GM21576 (cell line): ENCODE results near the gene TUBB3.
"Not testable (repeated sequence)": the region's sequence is repeated elsewhere in the genome, so short reads cannot be mapped to it uniquely, and the experiment has no call there.

Experiments
- ATAC-seq: cut with Tn5 transposase; IDR thresholded peaks from one replicate; pipeline ENCODE4 v1.9.1; 2021; ENCODE audit warnings: mild to moderate bottlenecking, moderate library complexity; ENCODE audit not compliant: unreplicated experiment

TUBB3 gene

DNA sequence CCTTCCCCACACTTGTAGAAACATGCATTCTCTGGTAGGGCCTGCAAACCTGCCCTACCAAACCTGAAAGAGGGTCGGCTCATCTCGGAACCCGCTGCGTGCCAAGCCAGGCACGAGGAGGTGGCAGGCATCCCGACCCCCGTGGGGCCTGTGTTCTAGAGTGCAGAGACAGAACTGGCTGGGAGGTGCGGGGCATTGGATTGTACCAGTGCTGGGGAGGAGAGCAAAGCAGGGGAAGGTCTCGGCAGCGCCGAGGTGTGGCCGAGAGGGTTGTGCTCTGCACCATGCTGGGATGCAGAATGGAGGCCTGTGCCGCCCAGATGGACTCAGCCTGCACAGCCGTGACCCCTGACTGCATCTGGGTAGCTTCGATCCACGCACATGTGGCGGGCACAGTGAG is 22.3 kb upstream of the TUBB3 start:
- ATAC-seq = no peak

DNA sequence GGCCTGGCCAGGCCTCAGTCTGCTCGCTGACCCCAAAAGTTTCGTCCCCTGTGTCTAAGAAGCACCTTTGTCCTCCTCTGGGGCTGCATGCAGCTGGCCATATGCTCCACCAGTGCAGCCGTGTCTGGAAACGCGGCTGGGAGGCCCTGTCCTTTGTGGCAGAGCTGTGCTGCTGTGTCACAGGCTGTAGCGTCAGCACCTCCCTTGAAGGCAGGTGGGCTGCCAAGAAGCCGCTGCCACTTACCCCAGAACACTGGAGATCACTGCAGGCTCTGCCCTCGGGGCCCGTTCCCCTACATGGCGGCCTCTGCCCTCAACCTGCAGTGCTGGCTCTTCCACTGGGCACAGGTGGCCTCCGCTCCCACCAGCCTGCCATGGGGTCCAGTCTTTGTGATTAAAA is 20.2 kb upstream of the TUBB3 start:
- ATAC-seq = no peak

DNA sequence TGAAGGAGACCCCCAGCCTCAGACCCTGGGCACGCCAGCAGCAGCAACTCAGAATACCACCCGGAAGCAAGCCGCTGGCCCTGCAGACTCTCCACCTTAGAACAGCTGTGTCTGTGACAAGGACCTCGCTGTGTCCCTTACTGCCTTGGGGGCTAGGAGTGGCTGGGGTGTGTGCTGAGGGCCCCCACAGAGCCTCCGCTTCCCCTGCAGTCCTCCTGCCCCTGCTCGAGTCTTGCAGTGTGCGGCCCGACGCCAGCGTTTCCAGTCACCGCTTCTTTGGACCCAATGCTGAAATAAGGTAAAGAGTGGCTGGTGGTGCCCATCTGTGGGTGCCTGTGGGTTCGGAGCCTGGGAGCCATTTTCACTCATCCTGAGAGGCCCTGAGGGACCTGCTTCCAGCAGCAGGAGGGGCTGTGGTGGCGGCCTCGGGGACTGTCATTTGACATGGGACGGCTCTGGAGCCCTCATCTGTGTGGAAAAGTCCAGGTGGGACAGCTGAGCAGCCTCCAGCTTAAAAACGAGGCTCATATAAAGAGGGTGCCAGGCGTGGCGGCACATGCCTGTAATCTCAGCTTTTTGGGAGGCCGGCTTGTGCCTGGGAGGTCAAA is 19.1 kb upstream of the TUBB3 start:
- no peak for ATAC-seq

DNA sequence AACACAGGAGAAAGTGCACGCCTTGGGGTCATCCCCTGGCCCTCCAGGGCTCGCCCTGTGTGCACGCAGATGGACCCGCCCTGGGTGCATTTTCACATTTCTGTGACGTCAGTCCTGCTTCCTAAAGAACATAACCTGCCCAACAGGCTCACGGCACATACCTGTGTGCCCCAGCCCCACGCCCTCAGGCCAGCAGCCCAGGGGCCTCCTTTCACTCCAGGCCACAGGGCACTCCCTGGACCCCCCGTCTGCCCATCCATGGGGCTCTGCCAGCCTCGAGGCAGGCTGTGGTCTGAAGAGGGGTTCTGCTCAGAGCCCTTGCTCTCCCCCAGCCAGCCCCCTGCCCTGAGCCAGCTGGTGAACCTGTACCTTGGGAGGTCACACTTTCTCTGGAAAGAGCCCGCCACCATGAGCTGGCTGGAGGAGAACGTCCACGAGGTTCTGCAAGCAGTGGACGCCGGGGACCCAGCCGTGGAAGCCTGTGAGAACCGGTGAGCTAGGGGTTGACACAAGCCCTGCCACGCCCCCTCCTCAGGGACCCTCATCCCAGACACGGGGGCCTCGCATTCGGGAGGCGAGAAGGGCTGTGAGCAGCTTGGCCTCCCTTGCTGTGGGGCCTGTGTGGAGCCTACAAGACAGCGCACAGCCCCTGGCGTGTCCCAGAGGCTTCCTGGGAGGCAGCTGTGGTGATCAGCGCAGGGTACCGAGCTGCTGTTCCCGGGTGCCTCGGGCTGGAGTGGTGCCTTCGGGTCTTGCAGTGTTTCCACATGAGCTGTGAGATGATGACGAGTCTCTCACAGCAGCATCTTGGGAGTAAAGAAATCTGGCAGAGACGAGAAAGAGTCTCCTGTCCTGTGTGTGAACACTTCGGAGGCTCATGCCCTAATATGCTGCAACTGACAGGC is 18.3 kb upstream of the TUBB3 start:
- ATAC-seq = no peak

DNA sequence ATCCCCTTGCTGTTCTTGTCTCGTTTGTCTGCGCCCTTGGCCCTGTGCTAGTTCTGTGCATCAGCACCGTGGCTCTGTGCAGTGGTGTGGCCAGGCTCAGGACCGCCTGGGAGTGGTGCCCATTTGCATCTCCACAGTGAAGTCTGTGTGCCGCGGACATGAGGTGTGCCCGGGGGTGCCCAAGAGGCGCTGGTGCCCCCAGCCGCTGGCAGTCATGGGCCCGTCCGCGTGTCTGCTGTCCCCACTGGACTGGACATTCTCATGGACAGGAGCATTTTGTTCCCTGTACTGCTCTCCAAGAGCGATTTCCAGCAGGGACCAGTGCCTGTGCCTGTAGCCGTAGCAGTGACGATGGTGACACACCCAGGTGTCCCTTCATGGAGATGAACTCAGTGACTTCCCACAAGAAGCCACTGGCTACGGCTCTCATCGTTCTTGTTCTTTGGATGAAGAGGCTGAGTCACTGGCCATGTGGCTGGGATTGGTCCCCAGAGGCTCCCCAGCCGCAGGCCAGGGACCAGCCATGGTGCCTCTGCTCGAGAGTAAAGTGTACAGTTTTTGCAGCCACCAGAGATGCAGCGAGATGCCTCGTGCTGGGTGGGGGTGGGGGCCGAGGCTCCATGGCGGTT is 17.5 kb upstream of the TUBB3 start:
- no peak for ATAC-seq

DNA sequence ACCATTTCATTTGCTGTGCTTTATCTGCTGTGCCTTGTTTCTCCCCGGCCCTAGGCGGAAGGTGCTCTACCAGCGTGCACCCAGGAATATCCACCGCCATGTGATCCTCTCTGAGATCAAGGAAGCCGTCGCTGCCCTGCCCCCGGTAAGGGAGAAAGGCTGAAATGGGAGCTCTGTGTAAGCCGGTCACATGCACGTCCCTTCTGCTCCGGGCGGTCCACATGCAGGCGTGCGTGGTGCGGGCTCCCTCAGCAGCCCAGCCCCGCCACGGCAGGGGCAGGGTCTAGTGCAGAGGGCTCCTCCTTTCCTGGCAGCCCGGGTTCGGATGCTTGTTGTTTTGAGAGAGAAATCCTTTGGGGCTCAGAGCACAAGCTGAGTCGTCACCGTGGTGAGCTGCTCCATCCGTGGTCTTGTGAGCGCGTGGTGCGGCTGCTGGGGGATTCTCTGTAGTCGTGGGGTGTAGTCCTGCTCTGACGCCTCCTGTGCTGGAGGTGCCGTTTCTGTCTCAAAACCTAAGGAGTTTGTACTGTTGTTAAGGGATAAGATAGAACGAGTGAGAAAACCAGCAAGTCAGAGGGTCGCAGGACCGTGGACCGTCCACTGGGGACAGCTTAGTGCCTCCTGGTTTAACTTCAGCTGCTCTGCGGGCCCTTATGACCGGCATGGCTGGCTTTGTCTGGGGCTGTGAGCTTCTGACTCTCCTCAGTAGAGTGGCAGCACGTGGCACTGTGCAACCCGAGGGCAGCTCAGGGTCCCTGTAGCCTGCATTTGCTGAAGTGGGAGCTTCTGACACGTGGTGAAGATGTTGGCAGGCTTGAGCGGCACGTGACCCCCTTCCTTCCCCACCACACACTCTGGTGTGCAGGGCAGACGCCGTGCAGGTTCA is 16.8 kb upstream of the TUBB3 start:
- ATAC-seq = no peak

DNA sequence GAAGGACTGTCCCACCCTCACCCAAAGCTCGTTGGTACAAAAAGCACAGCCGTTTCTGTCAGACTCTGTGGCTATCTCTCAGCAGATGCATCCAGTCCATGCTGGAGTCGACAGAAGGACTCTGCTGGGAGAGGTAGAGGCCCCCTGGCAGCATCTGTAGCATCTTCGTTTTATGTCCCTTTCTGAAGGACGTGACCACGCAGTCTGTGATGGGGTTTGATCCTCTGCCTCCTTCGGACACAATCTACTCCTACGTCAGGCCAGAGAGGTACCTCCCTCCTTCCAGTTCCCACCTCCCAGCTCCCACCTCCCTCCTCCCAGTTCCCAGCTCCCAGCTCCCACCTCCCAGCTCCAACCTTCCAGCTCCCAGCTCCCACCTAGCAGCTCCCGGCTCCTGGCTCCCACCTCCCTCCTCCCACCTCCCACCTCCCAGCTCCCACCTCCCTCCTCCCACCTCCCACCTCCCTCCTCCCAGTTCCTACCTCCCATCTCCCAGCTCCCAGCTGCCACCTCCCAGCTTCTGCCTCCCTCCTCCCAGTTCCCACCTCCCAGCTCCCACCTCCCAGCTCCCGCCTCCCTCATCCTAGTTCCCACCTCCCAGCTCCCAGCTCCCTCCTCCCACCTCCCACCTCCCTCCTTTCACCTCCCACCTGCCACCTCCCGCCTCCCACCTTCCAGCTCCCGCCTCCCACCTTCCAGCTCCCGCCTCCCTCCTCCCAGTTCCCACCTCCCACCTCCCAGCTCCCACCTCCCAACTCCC is 15.9 kb upstream of the TUBB3 start:
- ATAC-seq = no peak

DNA sequence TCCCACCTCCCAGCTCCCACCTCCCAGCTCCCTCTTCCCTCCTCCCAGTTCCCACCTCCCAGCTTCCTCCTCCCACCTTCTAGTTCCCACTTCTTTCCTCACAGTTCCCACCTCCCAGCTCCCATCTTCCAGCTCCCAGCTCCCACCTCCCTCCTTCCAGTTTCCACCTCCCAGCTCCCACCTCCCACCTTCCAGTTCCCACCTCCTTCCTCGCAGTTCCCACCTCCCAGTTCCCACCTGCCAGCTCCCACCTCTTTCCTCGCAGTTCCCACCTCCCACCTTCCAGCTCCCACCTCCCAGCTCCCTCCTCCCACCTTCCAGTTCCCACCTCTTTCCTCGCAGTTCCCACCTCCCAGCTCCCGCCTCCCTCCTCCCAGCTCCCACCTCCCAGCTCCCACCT is 14.9 kb upstream of the TUBB3 start:
- no peak for ATAC-seq

DNA sequence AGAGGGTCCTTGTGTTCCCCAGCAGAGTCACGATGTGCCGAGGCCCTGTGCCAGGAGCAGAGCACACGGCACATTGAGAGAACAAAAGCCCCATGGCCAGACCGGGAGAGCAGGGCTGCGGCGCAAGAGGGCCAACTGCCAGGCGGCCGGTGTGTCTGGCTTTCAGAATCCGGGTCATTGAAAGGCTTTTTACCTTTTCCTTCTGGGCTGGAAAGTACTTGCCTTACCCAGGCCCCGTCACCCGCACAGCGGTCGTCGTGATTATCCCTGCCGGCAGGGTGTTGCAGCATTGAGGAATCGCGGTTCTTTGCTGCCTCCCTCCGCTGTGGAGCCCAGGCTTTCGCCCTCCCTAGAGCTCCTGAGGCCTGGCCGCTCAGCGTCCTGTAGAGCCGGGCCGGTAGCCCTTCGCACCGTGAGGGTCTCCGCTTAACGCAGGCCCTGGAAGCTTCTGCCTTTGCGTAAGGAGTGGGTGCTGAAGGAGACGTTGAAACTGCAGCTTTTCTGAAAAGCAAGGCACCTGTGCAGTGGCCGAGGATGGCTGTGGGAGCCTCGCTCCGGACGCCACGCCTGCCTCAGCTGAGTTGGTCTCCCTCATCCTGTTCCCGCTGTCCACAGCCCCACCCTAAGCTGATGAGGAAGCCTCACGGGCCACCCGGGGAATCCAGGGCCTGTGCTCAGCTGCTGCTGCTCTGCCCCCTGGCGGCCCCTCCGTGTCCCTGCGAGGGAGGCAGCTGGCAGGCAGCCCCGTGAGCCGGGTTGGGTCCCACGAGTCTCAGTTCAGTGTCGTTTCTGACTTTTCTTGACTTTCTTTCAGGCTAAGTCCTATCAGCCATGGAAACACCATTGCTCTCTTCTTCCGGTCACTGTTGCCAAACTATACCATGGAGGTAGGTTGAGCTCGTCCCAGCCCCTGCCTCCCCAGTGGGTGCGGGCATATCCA is 13.1 kb upstream of the TUBB3 start:
- no peak for ATAC-seq

DNA sequence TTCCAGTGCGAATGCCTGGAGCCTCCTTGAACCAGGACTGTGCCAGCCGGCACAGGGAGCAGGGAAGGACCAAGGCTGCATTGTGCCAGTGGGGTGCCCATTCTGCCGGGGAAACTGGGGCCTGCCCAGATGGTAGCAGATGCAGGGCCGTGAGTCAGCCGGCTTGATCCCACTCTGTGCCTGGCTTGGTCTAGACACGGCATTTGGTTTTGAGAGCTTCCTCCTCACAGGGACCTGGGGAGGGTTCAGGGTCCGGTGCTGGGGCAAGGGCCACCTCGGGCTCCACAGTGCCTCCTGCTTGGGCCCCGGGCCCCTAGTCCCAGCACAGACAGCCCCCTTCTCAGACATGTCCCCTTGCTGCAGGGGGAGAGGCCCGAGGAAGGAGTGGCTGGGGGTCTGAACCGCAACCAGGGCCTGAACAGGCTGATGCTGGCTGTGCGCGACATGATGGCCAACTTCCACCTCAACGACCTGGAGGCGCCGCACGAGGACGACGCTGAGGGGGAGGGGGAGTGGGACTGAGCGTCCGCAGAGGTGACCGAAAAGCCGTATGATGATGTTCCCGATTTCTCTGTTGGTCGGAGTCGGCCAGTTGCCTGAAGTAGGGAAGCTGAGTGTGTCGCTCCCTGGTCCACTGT is 12.3 kb upstream of the TUBB3 start:
- no peak for ATAC-seq

DNA sequence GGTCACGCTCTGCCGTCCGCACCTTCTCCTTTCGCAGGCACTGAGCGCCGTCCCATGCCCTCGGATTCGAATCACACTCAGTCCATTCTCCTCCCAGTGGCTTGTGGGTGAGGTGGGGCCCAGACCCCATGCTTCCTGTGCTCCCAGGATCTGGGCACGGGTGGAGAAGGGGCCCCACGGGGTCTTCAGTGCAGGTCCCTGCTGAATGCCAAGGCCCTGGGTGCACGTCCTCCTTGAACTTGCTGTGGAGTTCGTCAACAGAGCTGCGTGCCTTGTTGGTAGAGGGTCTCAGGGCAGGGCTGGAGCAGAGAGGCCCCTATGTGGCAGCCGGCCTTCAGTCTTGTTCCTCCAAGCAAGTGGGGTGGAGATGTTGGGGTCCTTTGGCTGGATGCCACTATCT is 11.8 kb upstream of the TUBB3 start:
- ATAC-seq = no peak

DNA sequence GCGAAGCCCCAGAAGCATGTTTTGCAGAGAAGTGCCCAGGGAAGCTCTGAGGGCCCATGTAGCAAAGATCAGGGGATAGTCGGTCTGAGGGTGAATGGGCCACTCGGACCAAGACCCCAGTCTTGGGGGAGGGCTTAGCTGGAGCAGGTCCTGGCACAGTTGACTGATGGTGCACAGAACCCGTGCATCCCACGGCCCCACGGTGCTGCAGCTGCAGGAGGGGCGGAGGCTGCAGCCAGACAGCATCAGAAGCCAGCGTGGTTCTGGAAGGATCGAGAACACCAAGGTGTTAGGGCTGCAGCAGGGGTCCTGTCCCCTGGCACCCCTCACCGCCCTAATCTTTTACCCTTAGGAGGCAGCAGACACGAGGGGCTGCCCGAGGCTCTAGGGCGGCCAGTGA is 11.0 kb upstream of the TUBB3 start:
- no peak for ATAC-seq

DNA sequence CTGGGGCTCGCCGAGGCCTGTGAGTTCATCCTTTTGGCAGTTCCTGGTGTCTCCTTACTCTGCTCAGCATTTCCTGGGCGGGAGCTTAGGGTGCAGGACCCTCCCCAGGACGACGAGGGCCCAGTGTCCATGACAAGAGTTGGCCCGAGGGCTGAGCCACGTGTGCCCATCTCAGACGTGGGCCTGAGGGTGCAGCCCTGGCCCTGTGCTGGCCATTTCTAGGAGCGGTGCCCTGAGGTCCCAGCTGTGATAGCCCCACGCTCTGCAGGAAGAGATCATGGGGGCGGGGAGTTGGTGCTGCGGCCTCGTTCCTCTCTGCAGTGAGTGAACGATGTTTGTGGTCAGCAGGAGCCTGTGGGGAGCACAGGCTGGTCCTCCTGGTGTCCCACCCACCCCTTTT is 10.5 kb upstream of the TUBB3 start:
- ATAC-seq = no peak

DNA sequence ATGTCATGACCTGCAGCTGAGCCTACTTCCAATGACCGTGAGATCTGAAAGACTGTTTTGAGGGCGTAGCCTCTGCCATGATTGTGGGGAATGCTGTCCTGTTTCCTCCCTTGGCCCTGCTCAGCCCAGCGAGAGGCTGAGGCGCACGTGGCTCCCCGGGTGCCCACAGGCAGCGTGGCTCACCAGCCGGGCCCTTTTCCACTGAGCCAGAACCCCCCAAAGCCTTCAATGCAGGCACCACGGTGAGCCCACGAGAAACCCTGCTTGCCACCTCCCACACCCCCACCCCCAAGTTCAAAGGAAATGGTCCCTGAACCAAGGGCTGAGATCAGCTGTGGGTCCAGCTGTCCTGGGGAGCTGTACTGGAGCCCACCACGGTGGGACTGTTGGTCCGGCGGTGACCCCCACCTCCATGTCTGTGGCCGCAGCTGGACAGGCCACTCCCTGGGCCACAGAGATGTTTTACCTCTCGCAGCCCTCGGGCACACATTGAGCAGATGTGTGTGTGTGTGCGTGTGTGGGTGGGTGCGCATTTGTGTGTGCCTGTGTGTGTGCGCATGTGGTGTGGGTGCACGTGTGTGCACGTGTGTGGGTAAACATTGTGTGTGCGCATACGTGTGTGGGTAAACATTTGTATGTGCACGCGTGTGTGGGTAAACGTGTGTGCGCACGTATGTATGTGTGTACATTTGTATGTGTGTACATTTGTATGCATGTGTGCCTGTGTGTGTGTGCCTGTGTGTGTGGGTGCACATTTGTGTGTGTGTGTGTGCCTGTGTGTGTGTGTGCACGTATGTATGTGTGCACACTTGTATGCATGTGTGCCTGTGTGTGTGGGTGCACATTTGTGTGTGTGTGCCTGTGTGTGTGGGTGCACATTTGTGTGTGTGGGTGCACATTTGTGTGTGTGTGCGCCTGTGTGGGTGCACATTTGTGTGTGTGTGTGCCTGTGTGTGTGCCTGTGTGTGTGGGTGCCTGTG is 9.4 kb upstream of the TUBB3 start:
- no peak for ATAC-seq

DNA sequence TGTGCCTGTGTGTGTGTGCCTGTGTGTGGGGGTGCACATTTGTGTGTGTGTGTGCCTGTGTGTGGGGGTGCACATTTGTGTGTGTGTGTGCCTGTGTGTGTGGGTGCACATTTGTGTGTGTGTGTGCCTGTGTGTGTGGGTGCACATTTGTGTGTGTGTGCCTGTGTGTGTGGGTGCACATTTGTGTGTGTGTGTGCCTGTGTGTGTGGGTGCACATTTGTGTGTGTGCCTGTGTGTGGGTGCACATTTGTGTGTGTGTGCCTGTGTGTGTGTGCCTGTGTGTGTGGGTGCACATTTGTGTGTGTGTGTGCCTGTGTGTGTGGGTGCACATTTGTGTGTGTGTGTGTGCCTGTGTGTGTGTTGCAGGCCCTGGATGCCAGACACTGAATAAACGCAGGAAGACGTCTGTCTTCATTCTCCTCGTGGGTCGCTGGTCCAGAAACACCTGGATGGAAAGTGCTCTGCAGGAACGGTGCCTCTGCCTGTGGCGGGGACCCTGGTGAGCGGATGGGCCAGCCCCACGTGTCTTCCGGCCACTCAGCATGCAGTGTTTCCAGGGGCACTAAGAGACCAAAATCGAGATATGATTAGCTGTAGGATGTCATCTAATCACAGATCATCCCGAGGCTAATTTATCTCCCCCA is 8.4 kb upstream of the TUBB3 start:
- not testable (repeated sequence) for ATAC-seq

DNA sequence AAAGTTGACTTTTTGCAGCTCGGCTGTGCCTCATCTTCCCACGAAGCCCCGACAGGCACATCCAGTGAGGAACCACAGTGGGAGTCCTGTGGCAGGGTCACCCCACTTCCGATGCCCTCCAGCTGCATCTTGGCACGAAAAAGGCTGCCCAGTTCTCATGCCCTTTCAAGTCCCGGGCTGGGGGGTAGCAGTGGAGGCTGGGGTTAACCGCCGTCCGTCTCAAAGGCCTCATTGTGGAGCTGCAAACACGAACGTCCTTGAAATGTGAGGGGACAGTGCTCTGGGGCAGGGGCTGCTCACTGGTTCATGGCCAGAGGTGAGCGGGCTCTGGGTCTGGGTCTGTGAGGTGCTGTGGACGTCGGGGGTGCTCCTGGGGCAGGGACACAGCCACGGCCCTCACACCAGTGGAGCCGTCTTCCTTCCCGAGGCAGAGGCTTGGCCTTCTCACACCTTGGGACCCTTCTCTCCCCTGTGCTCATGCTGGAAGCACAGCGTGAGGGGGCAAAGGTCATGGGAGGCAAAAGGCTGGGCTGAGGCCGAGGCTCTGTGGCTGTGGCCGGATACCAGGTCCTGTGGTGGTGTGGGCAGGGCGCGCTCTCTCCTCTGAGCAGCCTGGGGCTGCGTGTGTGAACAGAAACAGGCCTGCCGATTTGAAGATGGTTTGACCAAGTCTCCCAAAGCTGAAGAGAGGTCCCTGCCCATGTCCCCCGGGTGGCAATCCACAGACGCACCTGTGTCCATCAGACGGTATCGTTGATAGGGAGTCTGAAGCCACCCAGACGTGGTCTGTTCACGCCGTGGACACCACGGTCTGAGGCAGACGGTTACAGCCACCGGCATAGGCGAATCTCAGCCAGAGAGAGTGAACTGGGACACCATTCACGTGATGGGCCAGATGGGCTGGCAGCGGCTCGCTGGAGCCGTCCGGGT is 7.6 kb upstream of the TUBB3 start:
- ATAC-seq = no peak
